Measurements from ENCODE around the gene FAM83F.

DNA sequence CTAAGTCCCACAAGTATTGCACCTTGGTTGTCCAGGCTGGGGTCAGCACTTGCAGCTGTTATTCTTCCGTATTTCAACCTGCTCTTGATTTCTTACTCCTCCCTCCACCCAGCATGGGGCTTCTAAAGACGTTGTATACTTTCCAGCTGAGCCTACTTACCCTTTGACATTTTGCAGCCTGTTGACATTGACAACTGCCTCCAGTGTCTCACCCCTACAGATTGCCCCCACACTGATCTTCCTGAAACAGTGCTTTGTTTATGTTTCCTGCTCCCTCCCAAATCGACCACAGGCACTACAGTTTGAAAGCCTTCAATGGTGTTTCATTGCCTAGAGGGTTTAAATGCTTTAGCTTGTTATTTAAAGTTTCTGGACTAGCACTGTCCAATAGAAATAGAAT lies 56.6 kb downstream of the FAM83F start:
- no peak for TF ChIP-seq ZNF274 (IDR thresholded peaks at IDR 0.05; ENCODE audit: low read depth, low read length)
- TF ChIP-seq YY1 (IDR thresholded peaks at IDR 0.05; ENCODE audit: insufficient read depth, insufficient read length) = no peak
